Liver (tissue), 9 donors: Measurements from ENCODE around the gene UCKL1. TPM values are rescaled to one million over a fixed set of nuclear protein-coding genes. Genes with fewer than 3 reads are reported as not detected.

Experiments used
- DNase-seq: peaks from one replicate; pipeline ENCODE4 v3.0.0-alpha.2; 2017; ENCODE audit warnings: low spot score
- H3K27ac ChIP-seq, 2 donors: one replicate each; pipeline ENCODE4 v1.7.0; 2013; ENCODE audit warnings: inconsistent platforms in 2 of 2, low read length in 2 of 2, control low read depth in 1 of 2, low read depth in 1 of 2, mild to moderate bottlenecking in 1 of 2
- H3K27me3 ChIP-seq, 4 donors: one replicate each; pipeline versions ENCODE4 v1.6.1 to v1.7.0; 2013; ENCODE audit warnings: low read length in 3 of 4, inconsistent platforms in 1 of 4, mild to moderate bottlenecking in 1 of 4, moderate library complexity in 1 of 4; ENCODE audit not compliant: control insufficient read depth in 4 of 4, insufficient read depth in 4 of 4
- H3K36me3 ChIP-seq, 4 donors: one replicate each; pipeline versions ENCODE4 v1.6.1 to v1.7.0; 2013; ENCODE audit warnings: low read length in 3 of 4, mild to moderate bottlenecking in 3 of 4, low read depth in 1 of 4, moderate library complexity in 1 of 4; ENCODE audit not compliant: control insufficient read depth in 4 of 4, insufficient read depth in 3 of 4
- H3K4me1 ChIP-seq, 4 donors: one replicate each; pipeline versions ENCODE4 v1.6.1 to v1.7.0; 2013; ENCODE audit warnings: low read length in 3 of 4, mild to moderate bottlenecking in 3 of 4, moderate library complexity in 1 of 4; ENCODE audit not compliant: control insufficient read depth in 4 of 4, insufficient read depth in 4 of 4
- H3K4me3 ChIP-seq, 3 donors: one replicate each; pipeline versions ENCODE4 v1.6.1 to v1.7.0; 2013; ENCODE audit warnings: low read length in 3 of 3, control low read depth in 1 of 3, low read depth in 1 of 3, mild to moderate bottlenecking in 1 of 3
- H3K9ac ChIP-seq, 2 donors: one replicate each; pipeline ENCODE4 v1.7.0; 2013; ENCODE audit warnings: low read length in 2 of 2, mild to moderate bottlenecking in 2 of 2, moderate library complexity in 2 of 2, control low read depth in 1 of 2, low read depth in 1 of 2
- H3K9me3 ChIP-seq, 4 donors: one replicate each; pipeline versions ENCODE4 v1.6.1 to v1.7.0; 2013; ENCODE audit warnings: low read length in 3 of 4; ENCODE audit not compliant: control insufficient read depth in 4 of 4
- EGR1 ChIP-seq, 2 donors: IDR thresholded peaks; 2 replicates each; pipeline ENCODE4 v1.6.1; 2016 to 2018; ENCODE audit warnings: antibody characterized with exemption in 2 of 2, low read depth in 2 of 2
- FOXA2 ChIP-seq: IDR thresholded peaks from 2 replicates; pipeline ENCODE4 v1.6.1; 2016; ENCODE audit warnings: antibody characterized with exemption
- GABPA ChIP-seq, 2 donors: IDR thresholded peaks in 1 of 2; conservative IDR thresholded peaks in 1 of 2; 2 replicates each; pipeline ENCODE4 v1.6.1; 2016; ENCODE audit warnings: antibody characterized with exemption in 2 of 2, mild to moderate bottlenecking in 1 of 2, moderate library complexity in 1 of 2
- HNF4A ChIP-seq, 2 donors: conservative IDR thresholded peaks; 2 replicates each; pipeline ENCODE4 v1.6.1; 2016; ENCODE audit warnings: antibody characterized with exemption in 2 of 2, mild to moderate bottlenecking in 2 of 2
- RXRA ChIP-seq, 2 donors: IDR thresholded peaks; 2 replicates each; pipeline ENCODE4 v1.6.1; 2017 to 2018; ENCODE audit warnings: antibody characterized with exemption in 2 of 2, mild to moderate bottlenecking in 1 of 2
- SP1 ChIP-seq: IDR thresholded peaks from 2 replicates; pipeline ENCODE4 v1.6.1; 2018; ENCODE audit warnings: antibody characterized with exemption, mild to moderate bottlenecking
- TAF1 ChIP-seq: conservative IDR thresholded peaks from 2 replicates; pipeline ENCODE4 v1.6.1; 2016; ENCODE audit warnings: antibody characterized with exemption, mild to moderate bottlenecking
- YY1 ChIP-seq: IDR thresholded peaks from 2 replicates; pipeline ENCODE4 v1.6.1; 2016; ENCODE audit warnings: antibody characterized with exemption, mild to moderate bottlenecking
- WGBS: extraction: QIAGEN DNeasy Blood & Tissue Kit; methylation state at CpG from one replicate; pipeline ENCODE4 v1.1.7; 2013; 5-methylcytosine and 5-hydroxymethylcytosine counted together
- polyA plus RNA-seq, 2 donors: library from polyadenylated mRNA; stranded (reverse) in 1 of 2; unstranded in 1 of 2; fragments of 200-250 nt in 1 of 2; fragments of >200 nt in 1 of 2; fragmentation: Nextera tagmentation in 1 of 2; extraction: Ambion mirVana in 1 of 2; gene quantifications; one replicate each; pipeline versions ENCODE4 v1.2.1 to v1.2.3, GENCODE V29; 2013 to 2015
- total RNA-seq, 2 donors: library from RNA; depleted of rRNA; stranded (reverse); fragments of >200 nt; gene quantifications; one replicate each; pipeline ENCODE4 v1.2.3, GENCODE V29; 2014
- TF ChIP-seq, protein P1 (sequence below): IDR thresholded peaks from 2 replicates; pipeline ENCODE4 v1.6.1; 2016; ENCODE audit warnings: antibody characterized with exemption, mild to moderate bottlenecking
- TF ChIP-seq, protein P2 (sequence below): fragments of 150-350 bp; IDR thresholded peaks from 2 replicates; pipeline ENCODE4 v1.5.1; 2017; ENCODE audit warnings: improper control_type of control experiment, low read depth, low read length; ENCODE audit not compliant: missing input control
- donor health status: healthy.
- donor health status: healthy.
- donor health status: healthy.
- donor health status: healthy.
- donor health status: healthy.

The UCKL1 gene
- total and polyA plus RNA-seq, 4 donors, result 16.4 to 20.4 (median 18.3) TPM

DNA sequence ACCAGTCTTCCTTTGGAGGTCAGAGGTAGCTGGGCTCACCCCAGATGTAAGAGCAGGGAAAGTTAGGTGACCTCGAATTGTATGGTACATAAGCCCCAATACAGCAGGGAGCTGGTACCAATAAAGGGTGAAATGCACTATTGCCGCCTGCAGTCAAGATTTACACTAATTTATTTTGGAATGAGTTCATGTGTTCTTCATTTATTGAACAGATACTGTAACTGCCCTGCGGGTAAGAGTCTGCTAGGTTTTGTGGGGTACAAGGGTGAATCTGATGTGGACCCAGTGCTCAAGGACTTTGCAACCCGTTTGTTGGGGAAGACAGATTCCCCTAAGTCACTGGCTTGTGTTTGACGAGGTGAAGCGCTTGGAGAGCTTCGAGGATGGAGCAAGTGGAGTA, 63.8 kb downstream of the UCKL1 start:
- peaks cover 8 to 35% (median 20%) of the 10 kb centered on the region in 4 donors for H3K36me3 ChIP-seq
- H3K27me3 ChIP-seq, result no peaks in the 10 kb centered on the region
- no peak overlapping the region for H3K9ac ChIP-seq
- no peaks in the 10 kb centered on the region for H3K9me3 ChIP-seq
- 89% methylated on average over 7 of the region's 7 CpGs for WGBS
- no peak overlapping the region for H3K27ac ChIP-seq
- TF ChIP-seq EGR1 (IDR thresholded peaks at IDR 0.05; ENCODE audit: low read depth in 2 of 2), result no peak
- no peak for TF ChIP-seq GABPA (IDR thresholded peaks at IDR 0.05 in 1 of 2, conservative IDR thresholded peaks at IDR 0.05 in 1 of 2)
- TF ChIP-seq, protein P1, sequence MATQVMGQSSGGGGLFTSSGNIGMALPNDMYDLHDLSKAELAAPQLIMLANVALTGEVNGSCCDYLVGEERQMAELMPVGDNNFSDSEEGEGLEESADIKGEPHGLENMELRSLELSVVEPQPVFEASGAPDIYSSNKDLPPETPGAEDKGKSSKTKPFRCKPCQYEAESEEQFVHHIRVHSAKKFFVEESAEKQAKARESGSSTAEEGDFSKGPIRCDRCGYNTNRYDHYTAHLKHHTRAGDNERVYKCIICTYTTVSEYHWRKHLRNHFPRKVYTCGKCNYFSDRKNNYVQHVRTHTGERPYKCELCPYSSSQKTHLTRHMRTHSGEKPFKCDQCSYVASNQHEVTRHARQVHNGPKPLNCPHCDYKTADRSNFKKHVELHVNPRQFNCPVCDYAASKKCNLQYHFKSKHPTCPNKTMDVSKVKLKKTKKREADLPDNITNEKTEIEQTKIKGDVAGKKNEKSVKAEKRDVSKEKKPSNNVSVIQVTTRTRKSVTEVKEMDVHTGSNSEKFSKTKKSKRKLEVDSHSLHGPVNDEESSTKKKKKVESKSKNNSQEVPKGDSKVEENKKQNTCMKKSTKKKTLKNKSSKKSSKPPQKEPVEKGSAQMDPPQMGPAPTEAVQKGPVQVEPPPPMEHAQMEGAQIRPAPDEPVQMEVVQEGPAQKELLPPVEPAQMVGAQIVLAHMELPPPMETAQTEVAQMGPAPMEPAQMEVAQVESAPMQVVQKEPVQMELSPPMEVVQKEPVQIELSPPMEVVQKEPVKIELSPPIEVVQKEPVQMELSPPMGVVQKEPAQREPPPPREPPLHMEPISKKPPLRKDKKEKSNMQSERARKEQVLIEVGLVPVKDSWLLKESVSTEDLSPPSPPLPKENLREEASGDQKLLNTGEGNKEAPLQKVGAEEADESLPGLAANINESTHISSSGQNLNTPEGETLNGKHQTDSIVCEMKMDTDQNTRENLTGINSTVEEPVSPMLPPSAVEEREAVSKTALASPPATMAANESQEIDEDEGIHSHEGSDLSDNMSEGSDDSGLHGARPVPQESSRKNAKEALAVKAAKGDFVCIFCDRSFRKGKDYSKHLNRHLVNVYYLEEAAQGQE, result no peak
- TF ChIP-seq RXRA (IDR thresholded peaks at IDR 0.05), result no peak
- no peak for TF ChIP-seq TAF1
- TF ChIP-seq YY1, result no peak
- no peak for TF ChIP-seq SP1
- TF ChIP-seq FOXA2, result no peak
- H3K4me3 ChIP-seq, result no peak overlapping the region
- DNase-seq, result no peak
- peaks cover 0 to 24% (median 17%) of the 10 kb centered on the region in 4 donors for H3K4me1 ChIP-seq

DNA sequence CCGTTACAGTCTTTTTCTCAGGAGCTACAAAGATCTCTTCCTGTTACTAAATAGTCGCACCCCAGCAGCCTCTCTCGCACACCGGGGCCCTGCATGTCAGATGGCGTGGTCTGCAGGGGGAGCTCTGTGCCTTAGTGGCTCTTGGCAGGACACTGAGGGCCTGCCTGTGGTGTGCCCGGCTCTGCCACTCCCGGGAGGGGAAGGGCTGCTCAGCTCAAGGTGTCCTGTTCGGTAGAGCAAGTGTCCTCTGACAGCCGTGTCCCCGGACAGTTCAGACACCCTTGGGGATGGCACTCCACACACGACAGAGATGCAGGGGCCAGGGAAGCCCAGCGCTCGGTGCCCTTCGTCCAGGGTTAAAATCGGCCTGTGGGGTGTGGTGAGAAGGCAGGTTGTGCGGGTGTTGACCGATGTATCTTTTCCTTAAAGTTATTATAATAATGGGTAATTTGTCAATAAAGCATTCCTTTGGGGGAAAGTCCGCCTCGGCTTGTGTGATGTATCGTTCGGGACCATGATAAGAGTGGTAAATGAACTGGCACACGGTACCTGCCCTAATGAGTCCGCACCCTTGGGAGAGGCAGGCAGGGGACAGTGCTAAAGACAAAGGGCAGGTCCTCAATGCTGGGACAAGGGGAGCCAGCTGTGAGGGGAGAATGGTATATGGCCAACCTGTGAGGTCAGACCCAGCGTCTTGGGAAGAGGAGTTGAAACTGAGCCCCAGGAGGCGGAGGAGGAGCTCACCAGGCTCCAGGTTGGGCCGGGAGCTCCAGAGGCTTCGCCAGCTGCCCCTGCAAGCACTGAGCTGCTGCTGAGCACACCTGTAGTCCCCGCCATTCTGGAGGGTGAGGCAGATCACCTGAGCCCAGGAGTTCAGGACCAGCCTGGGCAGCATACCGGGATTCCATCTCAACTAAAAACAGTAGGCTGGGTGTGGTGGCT, 64.9 kb downstream of the UCKL1 start:
- DNase-seq, result no peak
- no peak overlapping the region for H3K27ac ChIP-seq

More for the DNA sequence above, 64.9 kb downstream of the UCKL1 start:
- 92% methylated on average over 29 of the region's 29 CpGs for WGBS
- H3K4me3 ChIP-seq, result no peak overlapping the region
- peaks cover 8 to 40% (median 20%) of the 10 kb centered on the region in 4 donors for H3K36me3 ChIP-seq
- no peak for TF ChIP-seq HNF4A (conservative IDR thresholded peaks at IDR 0.05)
- TF ChIP-seq, protein P2, sequence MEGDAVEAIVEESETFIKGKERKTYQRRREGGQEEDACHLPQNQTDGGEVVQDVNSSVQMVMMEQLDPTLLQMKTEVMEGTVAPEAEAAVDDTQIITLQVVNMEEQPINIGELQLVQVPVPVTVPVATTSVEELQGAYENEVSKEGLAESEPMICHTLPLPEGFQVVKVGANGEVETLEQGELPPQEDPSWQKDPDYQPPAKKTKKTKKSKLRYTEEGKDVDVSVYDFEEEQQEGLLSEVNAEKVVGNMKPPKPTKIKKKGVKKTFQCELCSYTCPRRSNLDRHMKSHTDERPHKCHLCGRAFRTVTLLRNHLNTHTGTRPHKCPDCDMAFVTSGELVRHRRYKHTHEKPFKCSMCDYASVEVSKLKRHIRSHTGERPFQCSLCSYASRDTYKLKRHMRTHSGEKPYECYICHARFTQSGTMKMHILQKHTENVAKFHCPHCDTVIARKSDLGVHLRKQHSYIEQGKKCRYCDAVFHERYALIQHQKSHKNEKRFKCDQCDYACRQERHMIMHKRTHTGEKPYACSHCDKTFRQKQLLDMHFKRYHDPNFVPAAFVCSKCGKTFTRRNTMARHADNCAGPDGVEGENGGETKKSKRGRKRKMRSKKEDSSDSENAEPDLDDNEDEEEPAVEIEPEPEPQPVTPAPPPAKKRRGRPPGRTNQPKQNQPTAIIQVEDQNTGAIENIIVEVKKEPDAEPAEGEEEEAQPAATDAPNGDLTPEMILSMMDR, result no peak
- peaks cover 0 to 14% (median 9%) of the 10 kb centered on the region in 4 donors for H3K4me1 ChIP-seq
- H3K9me3 ChIP-seq, result no peaks in the 10 kb centered on the region
- no peak overlapping the region for H3K9ac ChIP-seq
- H3K27me3 ChIP-seq, result no peaks in the 10 kb centered on the region
